B cell (primary cell): ENCODE data around the gene CTTN.

Experiments
- CTCF ChIP-seq: fragments of 200-600 bp; IDR thresholded peaks from one replicate; pipeline ENCODE4 v1.8.0; 2022; ENCODE audit warnings: antibody characterized with exemption, mild to moderate bottlenecking
- EZH2 ChIP-seq: IDR thresholded peaks from 2 replicates; pipeline ENCODE4 v1.6.1; 2012; ENCODE audit warnings: borderline replicate concordance, low read depth, mild to moderate bottlenecking, moderate library complexity, low read length; ENCODE audit not compliant: insufficient read depth, poor library complexity, severe bottlenecking

DNA sequence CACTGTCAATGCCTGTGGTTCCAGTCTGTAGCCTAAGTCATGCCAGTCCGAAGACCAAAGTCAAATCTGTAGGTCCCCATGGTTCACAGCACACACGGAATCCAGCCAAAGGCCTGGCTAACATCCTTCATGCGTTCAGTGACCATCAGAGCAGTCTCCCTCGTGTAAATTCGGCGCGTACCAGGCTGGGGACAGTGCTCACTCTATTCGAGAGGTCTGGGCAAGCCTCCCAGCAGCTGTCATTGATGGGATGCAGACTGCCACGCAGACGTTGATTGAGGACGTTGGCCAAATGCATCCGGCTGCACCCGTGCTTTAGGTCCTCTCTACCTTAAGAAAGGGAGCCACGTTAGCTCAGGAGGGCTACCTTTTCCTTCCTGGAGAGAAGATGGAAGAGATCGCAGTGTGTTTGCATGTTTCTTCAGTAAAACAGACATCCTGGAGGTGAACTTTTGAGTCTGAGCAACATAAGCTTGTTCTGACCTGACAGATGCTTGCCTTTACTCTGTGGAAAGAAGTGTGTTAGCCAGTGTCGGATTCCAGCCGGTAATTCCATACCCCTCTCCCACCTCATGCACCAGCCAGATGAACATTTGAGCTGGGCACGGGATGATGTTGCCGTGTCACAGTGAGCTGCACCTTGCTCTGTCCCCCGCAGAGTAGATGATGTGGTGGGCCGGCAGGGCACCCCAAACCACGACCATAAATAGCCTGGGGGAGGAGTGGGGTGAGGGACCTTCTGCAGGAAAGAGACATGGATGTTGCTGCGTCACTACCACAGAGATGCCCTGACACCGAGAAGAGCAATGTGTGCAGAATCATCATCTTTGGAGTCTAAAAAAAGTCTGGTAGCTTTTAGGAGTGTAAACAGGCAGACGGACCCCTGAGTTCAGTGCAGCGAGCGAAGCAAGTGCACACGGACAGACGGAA is 12.2 kb downstream of the CTTN start:
- TF ChIP-seq CTCF: no peak
- TF ChIP-seq EZH2: no peak
